ENCODE results near the gene PSAP. TPM values are rescaled to one million over a fixed set of nuclear protein-coding genes. Genes with fewer than 3 reads are reported as not detected.
"Not testable (repeated sequence)": the region's sequence is repeated elsewhere in the genome, so short reads cannot be mapped to it uniquely, and the experiment has no call there.

PSAP gene
- polyA plus RNA-seq, 3 donors = 3,391 to 8,673 (median 7,346) TPM

GRCh38 chr10:71873582-71874211, 22.6 kb upstream of the PSAP start:
- no peaks in the 10 kb centered on the region for H3K36me3 ChIP-seq (replicated peaks in 1 of 2; ENCODE audit: control insufficient read depth in 1 of 2, insufficient read depth in 2 of 2, low read length in 2 of 2)
- peak overlapping the region in 6 of 7 donors; percentile 46 to 80 (median 74) for H3K27ac Mint-ChIP-seq
- peak overlapping the region; percentile 22 to 58 for H3K27ac ChIP-seq (ENCODE audit: low read depth in 1 of 2, low read length in 2 of 2)

GRCh38 chr10:71869601-71870000, 18.6 kb upstream of the PSAP start:
- H3K27ac ChIP-seq (ENCODE audit: low read depth in 1 of 2, low read length in 2 of 2); DNase-seq; H3K9me3 ChIP-seq (replicated peaks in 1 of 2; ENCODE audit: control insufficient read depth in 1 of 2, insufficient read depth in 1 of 2, low read length in 2 of 2); intact Hi-C loops (cut with micrococcal nuclease); H3K4me3 Mint-ChIP-seq; H3K79me2 ChIP-seq (ENCODE audit: insufficient read depth, low read length); H3K9ac ChIP-seq (ENCODE audit: insufficient read depth, low read length, poor library complexity, severe bottlenecking); H3K4me3 ChIP-seq (replicated peaks in 1 of 3; ENCODE audit: low read depth in 2 of 3, low read length in 3 of 3); H3K27me3 ChIP-seq (ENCODE audit: control insufficient read depth in 2 of 2, insufficient read depth in 2 of 2, low read length in 2 of 2); H3K4me2 ChIP-seq (replicated peaks; ENCODE audit: extremely low read depth, low read length, poor library complexity, severe bottlenecking); H3K36me3 ChIP-seq (replicated peaks in 1 of 2; ENCODE audit: control insufficient read depth in 1 of 2, insufficient read depth in 2 of 2, low read length in 2 of 2); H3K9me3 Mint-ChIP-seq; H2AFZ ChIP-seq (ENCODE audit: insufficient read depth, low read depth, low read length, poor library complexity, severe bottlenecking); H3K36me3 Mint-ChIP-seq; H3K27me3 Mint-ChIP-seq (ENCODE audit: low read depth in 3 of 3); H4K20me1 ChIP-seq (ENCODE audit: insufficient read depth, low read length): not testable (repeated sequence)
- 100% methylated on average over 3 of the region's 32 CpGs for WGBS (ENCODE audit: insufficient coverage)
- peak overlapping the region in 6 of 7 donors; percentile 26 to 87 (median 65) for H3K27ac Mint-ChIP-seq
- H3K4me1 ChIP-seq (ENCODE audit: control insufficient read depth in 1 of 2, insufficient read depth in 2 of 2, low read length in 2 of 2) = peaks cover 47 to 54% of the 10 kb centered on the region in 2 donors
- peaks cover 53% of the 10 kb centered on the region for H3K4me1 Mint-ChIP-seq

More at GRCh38 chr10:71873582-71874211, 22.6 kb upstream of the PSAP start:
- no peak overlapping the region for H3K4me2 ChIP-seq (replicated peaks; ENCODE audit: extremely low read depth, low read length, poor library complexity, severe bottlenecking)
- H2AFZ ChIP-seq (ENCODE audit: insufficient read depth, low read depth, low read length, poor library complexity, severe bottlenecking) = peak overlapping the region; percentile 4
- H3K79me2 ChIP-seq (ENCODE audit: insufficient read depth, low read length) = no peaks in the 10 kb centered on the region
- 61% methylated on average over 3 of the region's 7 CpGs for WGBS (ENCODE audit: insufficient coverage)
- DNase-seq = peak in 2 of 3 donors; percentile 37 to 41
- H4K20me1 ChIP-seq (ENCODE audit: insufficient read depth, low read length) = no peaks in the 10 kb centered on the region
- H3K9ac ChIP-seq (ENCODE audit: insufficient read depth, low read length, poor library complexity, severe bottlenecking) = no peak overlapping the region
- Mint-ChIP-seq H3K4me1 (peaks cover 44% of the 10 kb centered on the region), H3K9me3 (peaks cover 0 to 1% (median 0%) of the 10 kb centered on the region in 7 donors), H3K4me3 (no peak overlapping the region), H3K36me3 (peaks cover 0 to 3% of the 10 kb centered on the region in 2 donors), H3K27me3 (ENCODE audit: low read depth in 3 of 3) (peaks cover 0 to 1% (median 0%) of the 10 kb centered on the region in 3 donors)
- intact Hi-C loops (cut with micrococcal nuclease) = no loop called here
- H3K4me1 ChIP-seq (ENCODE audit: control insufficient read depth in 1 of 2, insufficient read depth in 2 of 2, low read length in 2 of 2) = peaks cover 41 to 49% of the 10 kb centered on the region in 2 donors
- H3K27me3 ChIP-seq (ENCODE audit: control insufficient read depth in 2 of 2, insufficient read depth in 2 of 2, low read length in 2 of 2) = no peaks in the 10 kb centered on the region
- TF ChIP-seq CTCF (IDR thresholded peaks at IDR 0.05) = no peak
- no peaks in the 10 kb centered on the region for H3K9me3 ChIP-seq (replicated peaks in 1 of 2; ENCODE audit: control insufficient read depth in 1 of 2, insufficient read depth in 1 of 2, low read length in 2 of 2)
- H3K4me3 ChIP-seq (replicated peaks in 1 of 3; ENCODE audit: low read depth in 2 of 3, low read length in 3 of 3) = no peak overlapping the region
